ENCODE measurements around the gene ARID5A. TPM values are rescaled to one million over a fixed set of nuclear protein-coding genes. Genes with fewer than 3 reads are reported as not detected.

The ARID5A gene
- total and polyA plus RNA-seq, 2 of the 13 experiments (the other 11 are each of a cell fraction or from before 2014, with no cell fraction given), result 6.0 to 9.5 TPM

- TF ChIP-seq ZNF569 (CRISPR knock-in tag; IDR thresholded peaks at IDR 0.05; ENCODE audit: borderline replicate concordance) (no peak), TAF15 (IDR thresholded peaks at IDR 0.05; ENCODE audit: low read depth, low read length, poor library complexity, severe bottlenecking) (no peak), TGIF2 (CRISPR knock-in tag; IDR thresholded peaks at IDR 0.05) (peak; percentile 97), SMARCE1 (IDR thresholded peaks at IDR 0.05; ENCODE audit: borderline replicate concordance) (no peak), ZBTB21 (CRISPR knock-in tag; IDR thresholded peaks at IDR 0.05) (peak; percentile 94), ZNF24 (IDR thresholded peaks at IDR 0.05) (peak; percentile 53; the same call in 1 of the 2 replicates), ZNF768 (CRISPR knock-in tag; IDR thresholded peaks at IDR 0.05) (peak; percentile 70), NFIB (CRISPR knock-in tag; IDR thresholded peaks at IDR 0.05; ENCODE audit: borderline replicate concordance) (no peak), ZNF7 (CRISPR knock-in tag; IDR thresholded peaks at IDR 0.05) (no peak), ZNF775 (CRISPR knock-in tag; IDR thresholded peaks at IDR 0.05; ENCODE audit: borderline replicate concordance) (no peak), RAD21 (CRISPR knock-in tag; IDR thresholded peaks at IDR 0.05) (peak; percentile 50; the same call in 1 of the 2 replicates), FOXP4 (CRISPR knock-in tag; IDR thresholded peaks at IDR 0.05) (peak; percentile 79), ZNF552 (CRISPR knock-in tag; IDR thresholded peaks at IDR 0.05; ENCODE audit: borderline replicate concordance) (no peak), ZNF792 (CRISPR knock-in tag; IDR thresholded peaks at IDR 0.05) (peak; percentile 99), ZNF10 (CRISPR knock-in tag; IDR thresholded peaks at IDR 0.05; ENCODE audit: borderline replicate concordance, low read depth) (no peak), PRMT3 (CRISPR knock-in tag; IDR thresholded peaks at IDR 0.05; ENCODE audit: borderline replicate concordance, low read depth) (no peak), ZKSCAN5 (CRISPR knock-in tag; IDR thresholded peaks at IDR 0.05) (peak; percentile 56; the same call in 1 of the 2 replicates), ZFP62 (CRISPR knock-in tag; IDR thresholded peaks at IDR 0.05) (no peak), ZNF589 (CRISPR knock-in tag; conservative IDR thresholded peaks at IDR 0.05) (peak; percentile 84; the same call in 1 of the 2 replicates), HNRNPK (IDR thresholded peaks at IDR 0.05; ENCODE audit: low read depth, low read length, poor library complexity, severe bottlenecking) (no peak), ZNF720 (CRISPR knock-in tag; IDR thresholded peaks at IDR 0.05) (no peak), ATM (IDR thresholded peaks at IDR 0.05; ENCODE audit: borderline replicate concordance) (no peak), ZNF562 (CRISPR knock-in tag; IDR thresholded peaks at IDR 0.05; ENCODE audit: borderline replicate concordance) (no peak), TP53 (CRISPR knock-in tag; conservative IDR thresholded peaks at IDR 0.05) (0 out of 2 replicates have a peak, but pooled peaks have one; percentile 59), ZNF687 (CRISPR knock-in tag; IDR thresholded peaks at IDR 0.05) (peak; percentile 77), KAT8 (CRISPR knock-in tag; IDR thresholded peaks at IDR 0.05) (peak; percentile 92)
Observed at GRCh38 chr2:96556441-96557330, 20.1 kb downstream of the ARID5A start (continued).
